GM19452 (cell line): Measurements from ENCODE around the gene SERTM1.

ENCODE experiments used
- ATAC-seq: cut with Tn5 transposase; IDR thresholded peaks from one replicate; pipeline ENCODE4 v1.9.1; 2021; ENCODE audit not compliant: unreplicated experiment

Gene SERTM1

DNA sequence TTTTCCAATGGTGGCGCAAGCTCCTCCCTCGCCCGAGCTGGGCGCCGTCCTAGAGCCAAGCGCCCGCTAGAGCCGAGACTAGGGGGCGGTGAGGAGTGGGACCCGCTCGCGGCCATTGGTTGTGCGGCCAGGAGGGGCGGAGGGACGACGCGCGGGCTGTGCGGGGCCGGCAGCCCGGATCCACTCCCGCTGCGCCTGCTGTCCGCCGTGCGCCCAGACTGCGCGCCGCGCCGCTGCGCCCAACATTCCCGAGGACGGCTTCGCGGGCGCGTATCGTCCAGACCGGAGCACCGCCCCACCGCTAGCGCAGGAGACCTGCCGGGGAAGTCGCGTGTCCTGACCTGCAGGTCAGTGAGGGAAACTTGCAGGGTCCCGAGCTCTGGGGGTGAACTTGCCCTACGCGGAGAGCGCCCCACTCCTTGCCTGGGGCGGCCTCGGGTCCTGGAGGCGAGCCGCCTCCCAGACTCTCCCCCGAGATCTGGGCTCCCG is at the start of gene SERTM1:
Gene SERTM1 (plus strand): TSS at position 183 of the 489 bp plus-strand sequence. CDS start 21,059 bp downstream, outside the sequence.
- no peak for ATAC-seq

DNA sequence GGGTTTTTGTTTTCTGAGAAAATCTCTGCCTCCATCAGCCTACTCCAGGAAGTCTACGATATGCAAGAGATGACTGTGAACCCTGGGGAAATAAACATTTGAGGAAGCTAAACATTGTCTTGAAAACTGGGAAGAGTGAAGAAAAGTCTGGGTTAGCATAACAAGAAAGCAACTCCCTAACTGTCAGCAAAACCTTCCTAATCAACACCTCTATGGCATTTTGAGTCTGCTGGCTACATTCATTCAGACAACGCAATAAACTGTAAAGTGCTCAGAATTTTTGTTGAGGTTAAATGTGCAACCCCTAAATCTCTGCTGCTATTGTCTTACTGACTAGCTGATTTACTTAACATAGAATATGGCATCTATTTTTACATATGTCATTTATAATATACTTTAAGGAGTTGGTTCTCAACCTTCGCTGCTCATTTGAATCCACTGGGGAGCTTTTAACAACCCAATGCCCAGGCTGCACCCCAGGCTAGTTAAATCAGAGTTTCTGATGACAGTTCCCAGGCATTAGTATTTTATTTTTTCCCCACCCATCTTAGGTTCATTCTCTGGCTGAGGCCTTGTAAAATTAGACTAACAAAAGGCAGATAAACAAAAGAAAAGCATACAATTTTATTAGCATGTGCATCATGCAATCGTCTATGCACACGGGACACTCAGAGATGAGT is 45.3 kb upstream of the SERTM1 start:
- no peak for ATAC-seq

DNA sequence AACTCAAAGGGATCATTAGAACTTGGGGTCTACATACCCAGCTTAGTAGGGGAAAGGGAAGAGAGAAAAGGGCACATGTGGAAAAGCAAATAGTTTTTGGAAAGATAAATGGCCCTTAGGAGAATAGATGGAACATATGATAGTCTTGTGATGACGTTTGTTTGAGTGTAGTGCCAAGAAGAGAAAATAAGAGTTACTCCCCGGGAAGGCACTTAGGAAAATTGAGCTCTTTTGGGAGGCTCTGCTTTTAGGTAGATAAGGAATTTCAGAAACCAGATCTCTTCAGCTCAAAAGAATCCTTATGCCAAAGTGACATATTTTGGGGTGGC is 44.8 kb upstream of the SERTM1 start:
- no peak for ATAC-seq

DNA sequence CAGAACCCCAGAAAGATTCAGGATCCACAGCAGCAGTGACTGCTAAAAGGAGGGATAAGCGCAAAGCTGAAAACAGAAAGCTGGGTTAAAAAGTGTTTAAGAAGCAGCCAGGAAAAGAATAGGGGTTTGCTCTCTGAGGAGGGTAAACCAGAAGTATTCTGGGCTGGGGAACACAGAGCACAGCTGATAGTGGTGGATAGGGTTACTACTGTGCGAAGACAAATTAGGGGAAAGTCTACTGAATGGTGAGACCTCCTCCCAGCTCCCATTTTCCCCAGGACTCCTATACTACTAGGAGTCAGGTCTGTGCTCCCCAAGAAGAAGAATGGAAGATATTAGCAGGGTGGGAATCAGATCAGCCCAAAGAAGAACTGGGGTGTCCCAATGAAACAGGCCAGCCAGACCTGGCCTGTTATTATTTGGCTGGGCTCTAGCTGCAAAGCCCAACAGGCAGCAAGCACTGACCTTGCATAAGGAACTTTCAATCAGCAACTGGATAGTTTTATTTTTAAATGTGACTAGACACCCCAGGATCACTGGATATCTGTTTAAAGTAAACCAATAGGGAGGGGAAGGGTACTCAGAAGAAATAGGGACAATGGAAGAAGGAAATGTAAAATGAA is 43.5 kb upstream of the SERTM1 start:
- ATAC-seq, result no peak

DNA sequence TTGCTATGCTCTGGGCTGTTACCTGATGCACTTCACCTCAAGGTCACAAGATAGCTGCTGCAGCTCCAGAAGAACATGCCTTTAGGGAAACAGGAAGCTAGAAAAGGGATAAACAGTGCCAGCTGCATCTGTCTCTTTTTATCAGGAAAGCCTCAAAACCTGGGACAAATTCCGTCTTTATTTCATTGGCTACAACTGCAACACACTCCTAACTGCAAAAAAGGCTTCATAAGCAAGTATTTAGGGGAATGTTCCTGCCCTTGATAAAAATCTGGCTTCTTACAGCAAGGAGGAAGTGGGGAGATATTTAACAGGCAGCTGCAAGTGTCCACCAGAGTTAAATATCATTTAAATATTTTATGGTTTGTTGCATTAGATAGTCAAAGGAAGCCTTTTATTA is 34.2 kb upstream of the SERTM1 start:
- no peak for ATAC-seq

DNA sequence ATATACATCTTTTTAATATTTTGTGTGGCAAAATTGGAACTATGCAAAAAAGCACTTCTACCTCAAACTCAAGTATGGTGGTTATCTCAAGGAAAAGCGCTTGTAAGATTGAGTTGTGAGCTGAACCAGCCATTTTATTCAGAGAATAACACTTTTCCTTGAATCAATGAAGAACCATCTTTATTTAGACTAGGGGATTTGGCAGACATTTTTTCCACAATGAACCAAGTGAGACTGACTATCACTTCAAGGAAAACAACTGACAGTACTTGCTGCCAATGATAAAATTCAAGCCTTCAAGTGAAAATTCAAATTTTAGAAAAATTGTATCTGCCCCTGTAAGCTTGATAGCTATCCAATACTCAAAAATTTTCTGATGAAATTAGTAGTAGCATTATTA is 23.2 kb upstream of the SERTM1 start:
- no peak for ATAC-seq

DNA sequence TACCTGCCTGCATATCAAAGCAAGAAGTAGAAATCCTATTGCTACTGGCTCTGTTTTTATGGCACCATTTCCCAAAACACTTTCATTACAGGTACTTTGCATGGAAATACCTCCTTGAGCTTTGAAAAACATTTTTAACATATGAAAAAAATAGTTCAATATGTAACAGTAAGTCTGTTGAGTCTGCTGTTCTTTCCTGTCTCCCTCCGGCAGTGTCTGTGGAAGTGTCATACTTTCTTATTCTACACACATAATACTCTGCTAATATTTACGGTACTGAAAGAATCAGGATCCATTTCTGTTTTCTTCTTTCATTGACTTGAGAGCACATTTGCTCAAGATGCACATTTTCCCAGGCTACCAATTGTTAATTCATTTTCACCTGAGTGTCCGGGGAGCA is 8.2 kb upstream of the SERTM1 start:
- ATAC-seq, result no peak

DNA sequence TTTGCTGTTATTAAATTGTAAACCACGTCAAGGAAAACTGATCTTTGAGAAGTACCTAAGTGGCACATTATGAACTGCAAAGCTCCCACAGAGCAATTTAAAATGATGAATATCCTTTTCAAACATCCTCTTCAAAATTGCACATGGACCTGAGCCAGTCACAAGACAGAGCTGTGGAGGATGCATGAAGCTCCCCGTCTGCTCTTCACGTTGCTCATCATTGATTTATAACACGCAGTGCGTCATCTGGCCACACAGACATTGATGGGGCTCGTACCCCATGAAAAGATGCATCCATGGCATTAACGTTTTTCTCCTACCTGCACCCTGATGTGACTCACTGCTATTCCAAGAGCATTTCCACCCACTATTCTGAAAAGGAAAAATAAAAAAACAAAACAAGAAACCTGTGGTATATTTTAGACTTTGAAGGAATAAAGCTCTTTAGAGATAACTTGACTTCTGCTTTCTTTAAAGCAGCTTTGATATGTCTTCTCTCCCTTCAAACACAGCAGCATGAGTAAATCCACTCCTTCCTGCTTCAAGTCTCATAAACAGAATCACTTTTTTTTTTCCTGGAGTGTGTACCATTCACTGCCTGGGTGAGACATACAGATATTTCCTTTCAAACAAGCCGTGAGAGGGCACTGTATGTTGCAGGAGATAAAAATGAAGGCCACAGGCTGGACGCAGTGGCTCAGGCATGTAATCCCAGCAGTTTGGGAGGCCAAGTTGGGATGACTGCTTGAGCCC is 7.2 kb upstream of the SERTM1 start:
- no peak for ATAC-seq

DNA sequence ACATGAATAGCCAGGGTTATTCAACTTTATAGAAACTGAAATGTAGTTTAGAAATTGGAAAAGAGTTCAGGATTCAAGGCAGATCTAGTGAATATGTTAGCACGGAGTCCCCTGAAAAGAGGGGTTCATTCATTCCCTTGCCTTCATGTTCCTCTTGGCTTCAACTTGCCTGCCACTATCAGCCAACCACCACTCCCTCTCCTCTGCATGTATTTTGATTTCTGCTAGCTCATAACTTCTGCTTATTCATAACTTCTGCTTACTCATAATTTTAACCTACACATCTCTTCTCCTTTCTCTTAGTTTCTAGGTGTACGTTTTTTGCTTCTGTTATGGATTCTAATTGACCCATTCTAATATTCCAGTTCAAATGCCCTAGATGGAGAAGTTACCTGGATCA is 5.5 kb upstream of the SERTM1 start:
- no peak for ATAC-seq

DNA sequence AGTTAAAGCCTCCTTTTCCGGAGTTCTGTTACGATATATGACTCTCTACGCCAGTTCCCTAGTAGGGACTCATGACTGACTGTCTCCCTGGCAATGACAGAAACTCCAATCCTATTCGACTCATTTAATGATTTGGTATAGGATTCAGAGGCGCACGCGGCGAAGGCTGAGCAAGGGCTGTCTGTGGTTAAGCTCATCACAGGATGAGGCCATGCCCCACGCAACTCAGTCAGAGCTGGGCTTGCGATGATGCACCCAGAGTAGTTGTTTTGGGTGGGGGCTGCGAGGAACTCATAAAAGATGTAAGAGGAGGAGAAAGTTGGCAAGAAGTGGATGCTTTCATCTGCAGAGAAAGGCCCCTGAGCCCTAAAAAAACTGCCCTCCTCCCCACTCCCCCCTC is 468 bp upstream of the SERTM1 start:
- ATAC-seq, result no peak

DNA sequence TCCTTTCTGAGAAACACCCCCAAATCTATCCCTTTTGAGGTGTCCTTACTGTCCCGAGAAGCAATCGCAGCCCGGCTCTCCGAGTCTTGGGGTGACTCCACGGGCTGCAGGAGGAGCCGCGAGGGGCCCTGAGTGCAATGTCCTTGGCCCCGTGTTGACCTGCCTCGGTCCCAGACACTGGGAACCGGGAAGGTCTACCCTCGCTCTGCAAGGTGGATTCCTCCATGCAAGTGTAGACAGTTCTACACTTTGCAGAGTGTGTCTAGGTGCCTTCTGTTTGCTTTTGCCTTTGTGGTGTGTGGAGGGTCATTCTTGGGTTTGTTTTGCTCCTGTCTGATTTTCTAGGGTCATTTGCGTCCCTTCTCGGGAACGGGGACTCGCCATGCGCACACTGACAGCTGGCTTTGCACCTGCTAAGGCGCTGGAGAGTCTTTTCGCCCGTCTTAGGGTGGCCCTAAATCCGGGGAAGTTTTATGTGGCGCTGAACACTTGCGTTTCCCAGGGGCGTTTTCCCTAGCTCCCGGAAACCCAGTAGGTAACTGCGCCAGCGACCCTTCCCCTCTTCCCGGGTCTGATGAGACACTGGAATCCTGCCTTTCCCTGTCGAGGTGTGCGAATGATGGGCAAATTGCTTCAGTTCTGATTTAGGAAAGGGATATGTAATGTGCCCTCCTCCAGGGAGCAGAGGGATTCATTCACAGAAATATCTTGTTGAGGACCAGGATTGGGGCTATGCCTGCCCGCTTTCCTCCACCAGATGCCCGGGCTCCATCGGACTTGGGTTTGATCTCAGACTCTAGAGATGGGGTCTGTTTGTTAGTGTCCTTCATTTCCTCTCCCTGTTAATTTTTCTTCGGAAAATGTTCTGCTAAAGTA is 755 bp downstream of the SERTM1 start:
- no peak for ATAC-seq

DNA sequence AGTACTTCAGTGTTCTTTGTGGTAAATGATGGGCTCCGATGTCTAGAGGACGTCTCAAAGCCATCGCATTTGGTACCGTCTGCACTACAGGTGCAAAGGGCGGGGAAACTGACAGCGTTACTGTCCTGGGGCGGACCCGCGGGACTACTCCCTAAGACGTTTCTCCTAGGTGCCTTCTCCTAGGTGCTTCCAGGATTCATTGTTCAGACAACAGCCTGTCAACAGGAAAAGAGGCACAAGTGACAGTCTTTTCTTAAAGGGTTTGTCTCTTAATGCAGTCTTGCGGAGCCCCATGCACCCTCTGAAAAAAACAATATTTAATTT is 1.4 kb downstream of the SERTM1 start:
- ATAC-seq, result no peak

DNA sequence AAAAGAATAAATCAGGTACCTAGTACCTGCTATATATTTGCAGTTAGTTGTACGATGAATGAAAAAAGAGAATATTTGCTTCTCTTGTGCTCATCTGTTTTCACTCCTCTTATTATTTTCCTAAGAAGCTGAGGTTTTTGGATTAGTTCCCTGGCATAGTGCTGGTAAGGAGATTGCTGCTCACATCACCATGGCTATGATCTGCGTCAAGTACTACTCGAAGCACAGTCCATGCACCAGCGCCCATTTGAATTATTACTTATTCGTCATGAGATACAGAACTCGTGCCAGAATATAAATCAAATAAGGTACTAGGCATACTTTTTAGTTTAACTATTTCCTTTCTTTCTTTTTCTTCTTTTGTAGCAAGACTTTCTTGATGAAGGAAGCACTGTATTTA is 7.1 kb downstream of the SERTM1 start:
- ATAC-seq, result no peak

DNA sequence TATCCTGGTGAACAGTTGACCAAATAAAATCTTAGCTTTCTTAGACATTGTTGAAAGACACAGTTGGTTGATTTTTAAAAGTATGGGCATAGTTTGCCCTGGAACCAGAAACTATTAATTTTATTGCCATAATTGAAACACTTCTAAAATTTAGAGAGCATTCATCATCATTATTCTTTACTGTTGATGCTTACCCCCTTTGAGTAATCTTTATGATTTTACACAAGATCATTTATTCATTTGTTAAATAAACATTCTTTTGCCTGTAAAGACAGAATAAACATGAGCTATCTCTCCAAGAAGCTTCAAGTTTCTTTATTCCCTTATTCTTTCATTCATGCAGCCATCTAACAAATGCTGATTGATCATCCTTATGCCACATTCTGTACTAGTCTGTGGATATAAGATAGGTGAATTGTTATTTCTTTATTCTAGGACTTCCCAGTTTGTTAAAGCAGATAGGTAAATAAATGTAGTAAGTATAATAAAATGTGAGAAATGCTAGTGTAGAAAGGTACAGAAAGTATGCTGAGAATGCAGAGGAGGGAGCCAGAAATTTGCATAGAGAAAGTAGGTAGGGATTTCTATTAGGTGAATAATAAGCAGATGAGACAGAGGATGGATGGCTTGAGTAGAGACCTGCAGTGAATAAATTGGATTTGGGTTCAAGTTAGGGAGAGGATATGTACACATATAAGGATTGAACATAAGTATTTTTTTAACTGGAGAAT is 8.2 kb downstream of the SERTM1 start:
- ATAC-seq, result no peak

DNA sequence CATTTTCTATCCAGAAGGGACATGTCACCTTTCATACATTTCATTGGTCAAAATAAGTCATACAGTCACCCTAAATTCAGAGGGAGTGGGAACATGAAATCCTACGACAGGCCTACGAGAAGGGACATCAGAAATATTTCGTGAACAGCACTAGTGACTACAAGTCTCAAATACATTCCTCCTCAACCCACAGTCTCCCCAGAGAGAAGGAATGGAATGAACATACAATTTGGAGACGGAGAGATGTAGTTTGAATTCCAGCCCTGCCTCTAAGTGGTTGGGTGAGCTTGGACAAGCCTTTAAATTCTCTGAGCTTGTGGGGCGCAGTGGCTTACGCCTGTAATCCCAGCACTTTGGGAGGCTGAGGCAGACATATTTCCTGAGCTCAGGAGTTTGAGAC is 9.9 kb downstream of the SERTM1 start:
- ATAC-seq, result no peak

DNA sequence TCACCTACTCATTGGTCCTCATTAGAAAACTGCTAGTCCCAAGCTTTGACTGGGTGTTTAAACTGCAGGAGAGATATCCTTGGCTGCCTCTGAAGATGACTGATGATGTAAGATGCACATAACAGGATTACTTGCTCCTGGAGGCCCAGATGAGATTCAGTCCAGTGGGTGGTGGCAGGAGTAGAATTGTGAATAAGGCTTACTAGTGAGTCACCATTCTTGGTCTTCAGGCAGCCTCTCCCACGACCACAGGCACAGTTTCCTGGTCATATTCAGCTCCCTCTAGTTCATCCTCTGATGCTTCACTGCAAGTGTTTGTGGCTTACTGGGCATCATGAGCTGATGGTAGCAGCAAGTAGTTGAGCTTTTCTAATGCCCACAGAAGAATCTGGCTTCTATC is 12.1 kb downstream of the SERTM1 start:
- ATAC-seq, result no peak

DNA sequence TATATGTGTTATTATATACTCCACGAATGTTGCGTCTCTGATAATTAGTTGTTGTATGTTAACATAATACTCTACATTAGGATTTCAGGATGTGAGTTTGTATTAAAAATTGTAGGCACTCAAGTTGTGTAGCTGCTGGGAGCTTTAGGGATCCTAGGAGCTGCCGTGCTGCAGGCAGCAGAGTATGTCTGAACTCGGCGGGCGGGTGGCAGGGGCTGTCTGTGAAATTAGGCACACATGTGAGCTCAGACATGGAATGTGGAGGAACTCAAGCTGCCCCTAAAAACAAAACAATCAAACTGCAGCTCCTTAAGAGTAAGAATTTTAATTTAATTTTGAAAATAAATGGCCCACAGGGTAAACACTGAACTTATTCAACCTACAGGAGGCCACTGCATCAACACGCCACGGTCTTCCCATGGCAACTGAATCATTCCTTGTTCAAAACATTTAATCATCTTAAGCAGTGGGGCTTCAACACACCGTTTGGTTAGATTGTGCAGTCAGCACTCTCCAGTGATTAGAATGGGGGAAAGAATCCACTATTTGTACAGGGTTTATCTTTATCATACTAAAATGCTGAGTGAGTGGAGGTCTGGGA is 22.7 kb downstream of the SERTM1 start:
- ATAC-seq, result no peak

DNA sequence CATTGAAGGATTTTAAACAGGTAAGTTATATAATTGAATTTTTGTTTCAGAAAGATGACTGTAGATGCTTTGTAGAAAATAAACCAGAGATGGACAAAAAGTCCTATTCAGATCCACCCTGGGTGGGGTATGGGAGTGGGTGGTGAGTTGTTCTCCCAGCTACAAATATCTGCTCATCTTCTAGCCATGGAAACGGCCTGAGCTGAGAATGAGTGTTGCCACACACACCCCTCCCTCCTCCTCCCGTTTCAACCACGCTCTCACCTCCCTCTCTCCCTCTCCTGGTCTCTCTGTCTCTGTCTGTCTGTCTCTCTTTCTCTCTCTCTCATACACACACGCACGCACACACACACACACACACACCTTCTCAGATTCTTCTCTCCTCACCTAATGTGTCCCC is 26.4 kb downstream of the SERTM1 start:
- ATAC-seq, result no peak

DNA sequence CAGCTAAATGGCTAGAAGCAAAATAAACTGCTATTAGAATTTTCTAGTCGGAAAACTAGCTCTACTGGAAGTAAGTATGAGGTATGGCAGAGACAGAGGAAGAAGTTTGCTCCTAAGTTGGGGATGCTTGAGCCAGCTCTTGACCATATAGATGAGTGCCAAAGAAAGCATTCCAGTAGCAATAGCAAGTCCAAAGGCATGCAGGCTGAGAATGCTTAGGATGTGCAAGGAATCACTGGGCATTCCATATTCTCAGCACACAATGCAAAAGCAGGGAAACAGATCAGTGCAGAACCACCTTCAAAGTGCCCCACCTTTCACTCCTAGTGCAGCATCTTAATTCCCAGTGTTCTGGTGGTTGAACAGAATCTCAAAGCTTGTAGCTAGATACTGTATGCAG is 32.9 kb downstream of the SERTM1 start:
- no peak for ATAC-seq

DNA sequence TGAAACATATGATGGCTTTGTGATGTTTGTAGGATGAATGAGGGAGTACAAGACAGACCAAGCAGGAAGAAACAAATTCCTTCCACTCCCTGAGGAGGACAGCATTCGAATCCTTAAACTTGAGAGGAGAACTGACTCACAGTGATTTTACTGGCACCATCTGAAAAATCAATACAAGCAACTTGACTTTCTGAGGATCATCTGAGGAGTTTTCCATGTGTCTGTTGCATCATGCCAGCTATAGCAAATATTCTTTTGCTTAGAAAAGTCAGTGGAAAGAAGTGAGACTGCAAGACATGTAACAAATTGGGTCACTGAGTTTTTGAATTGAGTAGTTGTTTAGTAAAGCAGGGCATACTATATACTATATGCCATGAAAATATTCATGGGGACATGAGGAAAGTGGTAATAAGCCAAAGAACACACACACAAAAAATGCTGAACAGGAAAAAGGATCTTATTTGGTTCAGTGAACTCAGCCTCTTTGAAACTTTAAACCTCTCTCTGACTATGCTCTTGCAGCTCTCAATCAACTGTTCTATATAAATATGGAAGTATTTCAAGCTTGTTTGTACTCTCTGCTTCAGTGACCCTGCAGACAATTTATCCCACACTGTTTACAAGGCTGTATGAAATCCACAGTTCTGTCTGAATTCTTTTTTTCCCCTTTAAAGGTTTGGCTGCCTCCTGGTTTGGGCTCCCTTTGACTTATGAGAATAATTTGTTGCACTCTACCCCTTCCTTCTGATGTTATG is 35.5 kb downstream of the SERTM1 start:
- no peak for ATAC-seq
